NCI-H460 (cell line): ENCODE measurements around the gene TERF2IP. TPM values are rescaled to one million over a fixed set of nuclear protein-coding genes. Genes with fewer than 3 reads are reported as not detected.
A peak's percentile ranks its signal among the peaks of the same experiment; 100 is the strongest.

Source experiments
- DNase-seq: peaks from one replicate; pipeline ENCODE4 v3.0.0-alpha.2; 2016; ENCODE audit warnings: low read depth; ENCODE audit errors: extremely low read depth
- total RNA-seq: library from RNA; depleted of rRNA; stranded (reverse); fragments of >200 nt; shearing (Covaris generic); gene quantifications from 2 replicates; pipeline ENCODE4 v1.2.3, GENCODE V29; 2014

TERF2IP gene
- total RNA-seq, 1 experiment from 2014 or later = 27.9 TPM

DNA sequence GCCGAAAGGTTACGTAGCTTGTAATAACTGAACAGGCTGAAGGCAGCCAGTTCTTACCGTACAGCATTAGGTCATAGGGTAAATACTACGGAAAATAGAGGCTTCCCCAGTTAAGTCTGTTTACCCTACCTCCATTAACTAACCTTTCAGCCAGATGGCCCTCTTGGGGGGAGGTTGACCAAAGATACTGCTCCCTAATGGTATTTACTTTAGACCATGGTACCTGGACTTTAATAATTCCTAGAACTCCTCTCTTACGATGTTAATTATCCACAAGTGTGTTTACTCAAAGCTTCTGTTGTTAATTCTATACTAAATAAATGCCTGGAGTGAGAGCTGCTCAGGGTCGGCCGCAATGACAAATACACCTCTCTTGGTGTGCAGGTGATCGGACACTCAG lies 14.7 kb upstream of the TERF2IP start:
- no peak for DNase-seq

DNA sequence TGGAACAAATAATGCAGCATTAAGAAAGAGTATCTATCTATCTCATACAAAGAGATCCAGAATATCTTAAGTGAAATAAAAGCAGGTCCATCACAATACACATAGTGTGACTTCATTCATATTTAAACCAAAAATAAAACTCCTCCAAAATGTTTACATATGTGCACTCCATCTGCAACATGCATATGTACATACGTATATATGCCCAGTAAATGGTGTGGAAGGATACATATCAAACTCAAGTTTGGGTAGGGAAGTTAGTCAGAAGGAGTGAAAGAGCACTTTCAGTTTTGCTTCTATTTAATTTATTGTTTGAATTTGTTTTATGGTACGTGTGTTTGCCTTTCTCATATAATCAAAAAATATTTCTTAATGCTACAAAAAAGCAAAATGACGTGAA lies 12.5 kb upstream of the TERF2IP start:
- no peak for DNase-seq

DNA sequence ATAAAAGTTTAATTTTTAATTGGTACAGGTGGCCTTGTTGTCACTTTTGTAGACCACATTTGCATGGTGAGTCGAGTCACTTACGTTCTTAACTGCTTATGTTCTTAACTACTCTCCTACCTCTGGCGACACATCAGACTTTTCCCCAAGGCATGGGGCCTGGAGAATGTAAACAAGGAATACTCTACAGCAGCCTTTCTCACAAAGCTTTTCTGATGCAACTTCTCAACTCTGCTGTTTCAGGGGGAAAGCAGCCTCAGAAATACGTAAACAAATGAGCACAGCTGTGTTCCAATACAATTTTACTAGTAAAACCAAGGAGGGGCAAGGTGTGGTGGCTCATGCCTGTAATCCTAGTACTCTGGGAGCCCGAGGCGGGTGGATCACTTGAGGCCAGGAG lies 7.0 kb upstream of the TERF2IP start:
- DNase-seq = no peak

DNA sequence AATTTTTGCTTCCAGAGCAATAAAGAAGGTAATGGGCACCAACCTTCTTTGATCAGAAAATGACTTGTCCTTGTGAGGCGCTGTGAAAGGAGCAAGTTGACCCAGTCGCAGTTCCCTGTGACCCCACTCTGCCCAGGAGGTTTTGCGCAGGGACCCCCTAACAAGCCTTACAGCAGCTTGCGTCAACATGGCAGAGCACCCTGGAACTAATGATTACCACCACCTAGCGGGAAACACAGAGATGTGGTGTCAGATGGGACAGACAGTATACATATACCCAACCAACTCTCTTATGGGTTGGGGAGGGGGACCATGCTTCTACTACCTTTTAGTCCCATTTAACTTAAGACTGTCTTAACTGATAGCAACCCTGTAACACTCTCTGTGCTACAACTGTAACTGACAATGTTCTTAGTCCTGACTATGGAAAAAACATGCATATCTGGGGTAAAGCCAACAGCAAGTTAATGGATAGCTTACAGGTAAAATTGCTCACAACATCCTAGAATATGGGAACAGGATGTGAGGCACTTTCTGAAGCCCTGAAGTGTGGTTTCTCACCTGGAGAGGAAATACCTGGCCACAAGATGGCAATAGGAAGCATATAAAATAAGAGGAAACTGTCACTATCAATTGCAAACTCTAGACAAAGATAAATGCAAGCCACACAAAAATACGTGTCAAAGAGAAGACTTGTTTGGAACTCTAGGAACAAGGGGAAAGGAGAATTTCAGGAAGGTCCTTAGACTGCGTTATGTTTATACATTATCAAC lies 3.1 kb upstream of the TERF2IP start:
- no peak for DNase-seq

DNA sequence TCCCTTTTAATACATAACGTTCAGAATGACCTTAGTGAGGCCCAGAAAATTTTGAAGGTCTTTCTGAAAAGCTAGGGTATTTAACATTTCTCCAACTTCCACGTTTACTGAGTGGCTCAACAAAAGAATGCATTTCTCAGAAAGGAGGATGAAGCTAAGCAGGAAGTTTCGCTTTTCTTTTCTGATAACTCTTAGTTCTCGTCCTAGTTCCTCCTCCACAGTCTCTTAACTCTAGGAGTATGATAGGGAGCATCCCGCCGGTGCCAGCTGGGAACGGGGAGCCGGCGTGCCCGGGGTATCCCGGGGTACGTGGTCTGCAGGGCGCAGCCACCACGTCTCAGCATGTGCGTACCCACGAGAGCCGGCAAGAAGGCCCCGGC lies 471 bp upstream of the TERF2IP start:
- no peak for DNase-seq

DNA sequence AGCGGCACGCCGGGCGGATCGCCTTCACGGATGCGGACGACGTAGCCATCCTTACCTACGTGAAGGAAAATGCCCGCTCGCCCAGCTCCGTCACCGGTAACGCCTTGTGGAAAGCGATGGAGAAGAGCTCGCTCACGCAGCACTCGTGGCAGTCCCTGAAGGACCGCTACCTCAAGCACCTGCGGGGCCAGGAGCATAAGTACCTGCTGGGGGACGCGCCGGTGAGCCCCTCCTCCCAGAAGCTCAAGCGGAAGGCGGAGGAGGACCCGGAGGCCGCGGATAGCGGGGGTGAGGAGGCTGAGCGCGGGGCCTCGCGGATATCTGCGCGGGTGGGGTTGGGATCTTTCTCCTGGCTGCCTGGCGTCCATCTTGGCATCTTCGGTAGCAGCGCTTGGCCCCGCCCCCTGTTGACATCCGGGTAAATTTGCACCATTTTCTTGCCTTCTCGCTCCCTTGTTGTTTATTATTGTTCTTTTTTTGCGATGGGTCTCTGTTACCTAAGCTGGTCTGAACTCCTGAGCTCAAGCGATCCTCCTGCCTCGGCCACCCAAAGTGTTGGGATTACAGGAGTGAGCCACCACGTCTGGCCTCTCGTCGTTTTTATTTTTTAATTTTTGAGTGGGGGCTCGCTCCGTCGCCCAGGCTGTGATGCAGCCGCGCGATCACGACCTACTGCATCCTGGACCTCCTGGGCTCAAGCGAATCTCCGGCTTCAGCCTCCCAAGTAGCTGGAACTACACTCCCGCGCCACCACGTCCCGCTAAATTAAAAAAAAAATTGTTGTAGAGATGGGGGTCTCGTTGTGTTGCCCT lies 898 bp downstream of the TERF2IP start:
- DNase-seq = peak; percentile 45

DNA sequence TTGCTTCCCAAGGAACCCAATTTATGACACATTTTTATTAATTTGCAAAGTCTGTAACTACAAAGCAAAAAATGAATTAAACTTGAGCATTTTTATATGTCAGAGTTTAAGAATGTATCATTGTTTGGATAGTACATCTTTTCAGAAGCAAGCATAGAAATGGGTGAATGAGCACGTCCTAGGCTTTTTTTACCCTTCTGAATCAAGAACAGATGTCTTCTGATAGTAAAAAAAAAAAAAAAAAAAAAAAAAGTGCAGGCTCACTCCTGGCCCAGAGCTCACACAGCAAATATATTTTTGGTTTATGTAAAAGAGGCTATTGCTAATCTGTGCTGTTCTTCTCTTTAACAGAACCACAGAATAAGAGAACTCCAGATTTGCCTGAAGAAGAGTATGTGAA lies 6.3 kb downstream of the TERF2IP start:
- no peak for DNase-seq

DNA sequence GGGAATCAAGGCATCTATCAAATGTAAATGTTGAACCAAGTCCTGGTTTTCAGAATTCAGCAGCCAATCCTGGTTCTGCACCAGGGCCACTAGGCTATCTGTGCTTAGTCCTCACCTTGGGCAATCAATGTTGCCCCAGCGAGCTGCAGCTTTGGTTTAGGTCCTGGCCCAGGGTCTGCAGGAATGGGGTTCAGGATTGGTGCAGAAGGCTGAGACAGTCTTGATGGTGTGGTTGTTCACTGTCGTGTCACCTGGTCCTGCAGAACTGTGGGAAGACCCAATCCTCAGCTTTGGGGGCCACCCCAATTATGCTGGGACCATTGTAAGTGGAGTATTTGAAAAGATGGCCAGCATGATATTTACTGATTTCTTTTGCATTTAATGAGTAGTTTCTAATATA lies 10.6 kb downstream of the TERF2IP start:
- DNase-seq = no peak

DNA sequence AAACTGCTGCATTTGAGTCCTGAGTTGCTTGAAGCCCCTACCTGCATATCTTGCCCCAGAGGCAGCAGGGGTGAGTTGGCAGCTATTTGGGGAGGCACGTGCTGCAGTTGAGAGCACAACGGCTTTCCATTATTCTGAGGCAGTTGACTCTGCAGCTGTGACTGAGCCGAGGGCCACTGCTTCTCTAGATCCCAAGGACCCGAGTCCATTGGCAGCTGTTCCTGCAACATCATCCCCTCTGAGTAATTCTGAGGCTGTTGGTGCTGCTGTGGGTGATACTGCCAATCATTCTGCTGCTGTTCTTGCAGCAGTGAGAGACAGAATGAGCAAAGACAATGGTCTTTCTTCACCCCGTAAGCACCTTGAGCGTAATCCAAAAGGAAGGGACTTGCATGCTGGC lies 12.7 kb downstream of the TERF2IP start:
- no peak for DNase-seq

DNA sequence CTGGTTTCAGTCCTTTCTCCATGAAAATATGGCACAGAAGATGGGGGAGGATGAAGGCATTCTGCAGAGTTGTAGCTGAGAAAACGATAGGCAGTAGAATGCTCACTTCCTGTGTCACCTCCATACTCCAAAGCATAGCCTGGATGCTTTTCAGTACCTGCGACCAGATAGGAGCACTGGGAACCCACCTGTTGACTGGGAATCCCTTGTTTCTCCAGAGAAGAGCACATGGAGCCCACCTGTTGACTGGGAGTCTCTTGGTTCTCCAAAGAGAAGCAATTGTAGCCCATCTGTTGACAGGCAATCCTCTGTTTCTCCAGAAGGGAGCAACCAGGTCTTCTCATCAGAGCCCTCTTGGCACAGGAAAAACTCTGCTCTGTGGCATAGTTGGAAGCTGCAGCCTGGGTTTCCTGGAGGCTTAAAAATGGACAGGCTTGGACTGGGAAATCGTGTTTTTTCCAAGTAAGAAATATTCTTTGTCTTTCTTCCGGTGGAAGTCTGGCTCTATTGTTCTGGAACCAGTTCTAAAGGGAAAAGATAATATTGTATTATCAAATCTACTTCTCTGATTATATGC lies 13.2 kb downstream of the TERF2IP start:
- no peak for DNase-seq

DNA sequence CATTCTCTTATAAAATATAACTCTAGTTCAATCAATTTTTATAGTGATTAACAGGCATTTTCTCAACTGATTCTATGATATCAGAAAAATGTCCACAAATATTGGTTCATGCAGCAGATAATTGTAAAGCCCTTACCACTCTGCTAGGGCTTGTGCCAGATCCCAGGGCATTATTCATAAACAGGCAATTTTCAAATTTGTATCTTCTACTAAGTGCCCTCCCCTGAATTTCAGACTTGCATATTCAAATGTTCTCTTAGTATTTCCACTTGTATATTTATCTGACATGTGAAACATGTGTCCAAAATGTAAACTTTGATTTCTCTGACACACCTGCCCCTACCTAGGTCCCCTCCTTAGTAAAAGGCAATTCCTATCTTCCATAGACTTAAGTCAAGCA lies 19.9 kb downstream of the TERF2IP start:
- no peak for DNase-seq

DNA sequence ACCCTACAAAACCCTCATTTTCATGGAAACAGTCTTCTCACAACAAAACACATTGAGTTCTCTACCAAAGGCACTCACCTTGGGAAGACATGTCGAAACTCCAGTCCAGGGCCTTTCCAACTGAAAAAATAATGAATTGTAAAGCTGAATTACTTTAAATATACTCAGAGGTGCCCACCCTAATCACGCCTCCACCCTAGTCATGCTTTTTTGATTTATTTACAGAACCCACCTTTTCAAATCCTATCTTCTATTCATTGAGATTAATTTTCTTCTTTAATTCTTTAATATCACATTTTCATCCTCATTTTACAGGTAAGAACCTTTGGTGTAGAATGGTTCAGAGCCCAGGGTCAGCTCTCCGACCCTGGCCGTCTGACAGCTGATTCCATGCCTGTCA lies 29.3 kb downstream of the TERF2IP start, which contains the start of gene CPHXL2:
TSS of gene CPHXL2 (minus strand) at position 101 of the 400 bp plus-strand sequence. CDS start at position 91, 10 bp downstream.
- no peak for DNase-seq

DNA sequence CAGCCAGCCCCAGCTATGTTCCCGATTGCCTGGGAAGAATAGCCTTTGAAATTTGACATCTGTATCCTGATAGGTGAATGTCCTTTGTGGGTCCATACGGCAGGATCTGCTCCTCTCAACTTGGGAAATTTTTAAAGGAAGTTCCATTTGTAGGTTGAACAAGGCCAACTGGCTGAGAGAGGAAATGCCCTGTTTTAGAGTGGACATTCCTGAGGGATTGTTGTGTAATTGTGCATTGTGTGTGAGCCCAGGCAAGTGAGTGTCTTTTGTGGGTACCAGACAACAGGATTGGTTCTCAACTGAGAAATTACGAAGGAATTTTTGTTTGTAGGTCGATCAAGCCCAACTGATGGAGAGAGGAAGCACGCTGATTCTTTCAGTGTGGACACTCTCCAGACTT lies 31.8 kb downstream of the TERF2IP start:
- DNase-seq = no peak

DNA sequence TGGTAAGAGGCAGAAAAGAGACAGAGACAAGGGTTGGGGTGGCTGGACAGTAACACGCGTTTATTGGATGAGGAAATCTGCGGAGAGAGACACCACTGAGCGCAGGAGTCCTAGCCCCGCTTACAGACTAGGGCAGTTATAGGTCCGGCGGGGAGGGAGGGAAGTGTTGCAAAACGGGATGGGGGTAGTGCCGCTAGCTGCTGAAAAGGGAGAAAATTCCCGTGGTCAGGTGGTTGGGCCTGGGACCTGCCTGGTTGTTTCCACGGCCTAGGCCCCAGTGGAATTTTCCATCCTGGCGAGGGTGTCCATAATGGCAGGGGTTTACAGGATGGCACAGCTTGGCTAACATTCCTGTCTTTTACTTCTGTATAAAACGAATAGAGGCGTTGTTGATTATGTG lies 34.7 kb downstream of the TERF2IP start:
- no peak for DNase-seq

DNA sequence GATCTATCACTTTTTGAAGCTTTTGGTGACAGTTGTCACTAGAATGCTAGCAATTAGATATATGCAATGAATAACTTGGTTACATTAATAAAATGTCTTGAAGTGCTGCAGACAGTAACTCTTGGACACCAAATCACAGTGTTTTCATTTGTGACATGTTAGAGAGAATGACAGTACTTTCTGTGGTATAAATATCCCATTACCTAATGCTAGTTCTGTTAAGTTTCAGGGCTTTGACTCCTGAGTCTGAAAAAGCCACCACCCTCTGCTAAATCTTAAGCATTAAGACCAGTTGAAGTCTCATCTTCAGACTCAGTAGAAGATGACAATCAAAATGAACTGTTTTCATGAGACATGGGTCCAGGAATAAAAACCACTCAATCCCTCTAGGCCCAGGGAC lies 39.8 kb downstream of the TERF2IP start:
- no peak for DNase-seq

DNA sequence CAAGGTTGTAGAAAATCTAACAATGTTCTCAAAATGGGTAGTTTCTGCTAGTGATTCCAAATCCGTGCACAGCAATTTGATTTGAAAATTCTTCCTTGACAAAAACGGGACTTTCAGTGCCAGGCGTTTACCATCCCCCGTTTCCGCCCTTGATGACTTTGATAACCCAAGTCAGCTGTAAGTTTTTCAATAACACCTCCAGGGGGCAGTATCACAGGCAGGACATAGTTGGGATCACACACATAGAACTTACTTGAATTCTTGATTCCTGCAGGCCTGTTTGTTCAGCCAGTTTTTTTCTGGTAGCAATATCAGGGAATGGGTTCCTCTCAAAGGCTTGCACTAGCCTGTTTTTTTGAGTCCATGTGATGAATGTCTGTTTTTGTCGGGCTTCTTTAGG lies 48.1 kb downstream of the TERF2IP start:
- peak; percentile 1 for DNase-seq

DNA sequence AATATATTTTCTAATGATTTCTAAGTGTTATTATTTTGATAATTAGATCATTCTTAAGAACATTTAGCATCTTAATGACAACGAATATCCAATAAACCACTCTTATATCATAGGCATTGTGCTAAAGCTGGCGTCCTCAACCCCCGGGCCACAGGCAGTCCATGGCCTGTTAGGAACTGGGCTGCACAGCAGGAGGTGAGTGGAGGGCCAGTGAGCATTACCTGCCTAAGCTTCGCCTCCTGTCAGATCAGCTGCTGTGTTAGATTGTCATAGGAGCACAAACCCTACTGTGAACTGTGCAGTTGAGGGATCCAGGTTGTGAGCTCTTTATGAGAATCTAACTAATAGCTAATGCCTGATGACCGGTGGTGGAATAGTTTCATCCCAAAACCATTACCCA lies 50.0 kb downstream of the TERF2IP start:
- no peak for DNase-seq

DNA sequence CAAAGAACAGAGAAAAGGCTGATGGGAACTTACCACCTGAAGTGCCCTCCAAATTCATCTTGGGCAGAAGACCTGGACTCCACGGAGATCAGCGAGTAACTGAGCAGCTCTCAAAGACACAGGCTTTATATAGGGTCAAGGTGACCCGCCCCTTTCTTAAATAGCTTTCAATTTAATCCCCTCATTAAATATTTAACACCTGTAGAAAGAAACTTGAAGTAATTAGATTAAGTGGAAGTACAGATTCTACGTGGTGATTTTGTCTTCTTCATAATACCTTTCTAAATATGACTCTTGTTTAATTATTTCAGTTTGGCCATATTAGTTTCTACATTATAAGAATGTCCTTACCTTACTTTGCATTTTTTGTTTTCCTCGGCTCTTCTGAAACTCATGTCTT lies 53.8 kb downstream of the TERF2IP start, which contains the start of gene DUXB:
TSS of gene DUXB (minus strand) at position 101 of the 400 bp plus-strand sequence. CDS start at position 58, 43 bp downstream.
- DNase-seq = no peak

DNA sequence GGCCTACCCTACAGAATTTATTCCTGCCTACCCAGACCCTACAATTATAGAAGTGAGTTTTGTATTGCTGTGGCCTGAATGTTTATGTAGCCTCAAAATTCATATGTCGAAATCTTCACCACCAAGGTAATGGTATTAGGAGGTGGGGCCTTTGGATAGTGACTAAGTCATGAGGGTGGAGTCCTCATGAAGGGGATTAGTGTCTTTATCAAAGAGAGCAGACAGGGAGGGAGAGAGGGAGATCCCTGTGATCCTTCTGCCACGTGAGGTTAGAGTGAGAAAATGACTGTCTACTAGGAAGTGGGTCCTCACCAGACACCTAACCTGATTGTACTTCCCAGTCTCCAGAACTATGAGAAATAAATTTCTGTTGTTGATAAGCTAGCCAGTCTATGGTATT lies 54.7 kb downstream of the TERF2IP start:
- DNase-seq = no peak

DNA sequence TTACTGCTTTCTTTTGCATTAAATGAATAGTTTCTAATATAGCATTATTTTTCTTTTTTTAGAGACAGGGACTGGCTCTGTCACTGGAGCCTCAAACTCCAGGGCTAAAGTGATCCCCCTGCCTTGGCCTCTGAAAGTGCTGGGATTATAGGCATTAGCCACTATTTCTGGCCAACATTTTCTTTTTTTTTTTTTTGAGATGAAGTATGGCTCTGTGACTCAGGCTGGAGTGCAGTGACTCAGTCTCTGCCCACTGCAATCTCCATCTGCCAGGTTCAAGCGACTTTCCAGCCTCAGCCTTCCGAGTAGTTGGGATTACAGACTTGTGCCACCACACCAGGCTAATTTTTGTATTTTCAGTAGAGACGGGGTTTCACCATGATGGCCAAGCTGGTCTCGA lies 55.7 kb downstream of the TERF2IP start:
- DNase-seq = no peak
